ENCODE measurements around the gene TCF4. TPM values are rescaled to one million over a fixed set of nuclear protein-coding genes. Genes with fewer than 3 reads are reported as not detected.
A peak's percentile ranks its signal among the peaks of the same experiment; 100 is the strongest.

The TCF4 gene
- total RNA-seq, 1 experiment from 2014 or later = 104 TPM

DNA sequence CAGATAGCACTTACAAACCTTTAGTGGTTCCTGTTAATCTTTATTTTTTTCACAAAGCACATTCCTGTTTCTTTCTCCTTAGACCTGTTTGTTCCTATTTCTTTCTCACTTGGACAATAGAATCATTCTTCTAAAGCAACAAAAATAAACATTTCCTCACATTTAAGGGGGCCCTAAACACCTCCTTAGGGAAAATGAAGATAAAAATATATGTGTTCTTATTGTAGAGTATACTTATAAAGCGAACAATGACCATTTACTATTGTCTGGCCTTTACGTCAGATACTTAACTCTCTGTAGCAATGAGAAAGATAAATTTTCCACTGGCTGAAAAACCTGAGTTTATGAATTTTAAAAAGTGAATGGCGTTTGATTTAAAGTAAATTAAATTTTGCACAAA lies 234.6 kb downstream of the TCF4 start:
- ChIA-PET CTCF (interaction anchor here (1.5 to 1.9 kb wide), 2 partner anchors 10 to 31 kb away, joined by 5 to 7 read pairs; no protein-coding TSS in a partner anchor), POLR2A (no interaction called here)
- no peak overlapping the region for H3K27ac Mint-ChIP-seq
- H3K36me3 Mint-ChIP-seq = no peaks in the 10 kb centered on the region
- H3K4me1 Mint-ChIP-seq = peaks cover 75% of the 10 kb centered on the region
- DNase-seq (ENCODE audit: low spot score) (no peak), ATAC-seq (no peak)
- H3K27me3 Mint-ChIP-seq (ENCODE audit: low read depth) = peaks cover 33% of the 10 kb centered on the region
- no peak for TF ChIP-seq ELF4 (CRISPR knock-in tag; IDR thresholded peaks at IDR 0.05; ENCODE audit: low read depth)
- no peak for TF ChIP-seq TEAD1 (CRISPR knock-in tag; IDR thresholded peaks at IDR 0.05)
- no peak for TF ChIP-seq SOX15 (CRISPR knock-in tag; IDR thresholded peaks at IDR 0.05)
- TF ChIP-seq CBFB (CRISPR knock-in tag; IDR thresholded peaks at IDR 0.05; ENCODE audit: low read depth) = no peak
- TF ChIP-seq MXD4 (CRISPR knock-in tag; IDR thresholded peaks at IDR 0.05; ENCODE audit: borderline replicate concordance) = no peak
- no peak for TF ChIP-seq RORB (CRISPR knock-in tag; IDR thresholded peaks at IDR 0.05)
- TF ChIP-seq E2F4 (CRISPR knock-in tag; IDR thresholded peaks at IDR 0.05; ENCODE audit: borderline replicate concordance, low read depth) = no peak
- TF ChIP-seq IRF2 (CRISPR knock-in tag; IDR thresholded peaks at IDR 0.05; ENCODE audit: borderline replicate concordance, low read depth) = no peak
- TF ChIP-seq, protein P1, sequence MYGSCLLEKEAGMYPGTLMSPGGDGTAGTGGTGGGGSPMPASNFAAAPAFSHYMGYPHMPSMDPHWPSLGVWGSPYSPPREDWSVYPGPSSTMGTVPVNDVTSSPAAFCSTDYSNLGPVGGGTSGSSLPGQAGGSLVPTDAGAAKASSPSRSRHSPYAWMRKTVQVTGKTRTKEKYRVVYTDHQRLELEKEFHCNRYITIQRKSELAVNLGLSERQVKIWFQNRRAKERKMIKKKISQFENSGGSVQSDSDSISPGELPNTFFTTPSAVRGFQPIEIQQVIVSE (CRISPR knock-in tag; IDR thresholded peaks at IDR 0.05; ENCODE audit: borderline replicate concordance) = no peak
- no peak for TF ChIP-seq CREM (CRISPR knock-in tag; IDR thresholded peaks at IDR 0.05)
- TF ChIP-seq ATF3 (CRISPR knock-in tag; conservative IDR thresholded peaks at IDR 0.05) = no peak
- TF ChIP-seq PRRX2 (CRISPR knock-in tag; IDR thresholded peaks at IDR 0.05) = no peak
- TF ChIP-seq ZNF396 (CRISPR knock-in tag; IDR thresholded peaks at IDR 0.05; ENCODE audit: borderline replicate concordance) = no peak
- H3K4me3 Mint-ChIP-seq = no peak overlapping the region
- no peaks in the 10 kb centered on the region for H3K9me3 Mint-ChIP-seq

DNA sequence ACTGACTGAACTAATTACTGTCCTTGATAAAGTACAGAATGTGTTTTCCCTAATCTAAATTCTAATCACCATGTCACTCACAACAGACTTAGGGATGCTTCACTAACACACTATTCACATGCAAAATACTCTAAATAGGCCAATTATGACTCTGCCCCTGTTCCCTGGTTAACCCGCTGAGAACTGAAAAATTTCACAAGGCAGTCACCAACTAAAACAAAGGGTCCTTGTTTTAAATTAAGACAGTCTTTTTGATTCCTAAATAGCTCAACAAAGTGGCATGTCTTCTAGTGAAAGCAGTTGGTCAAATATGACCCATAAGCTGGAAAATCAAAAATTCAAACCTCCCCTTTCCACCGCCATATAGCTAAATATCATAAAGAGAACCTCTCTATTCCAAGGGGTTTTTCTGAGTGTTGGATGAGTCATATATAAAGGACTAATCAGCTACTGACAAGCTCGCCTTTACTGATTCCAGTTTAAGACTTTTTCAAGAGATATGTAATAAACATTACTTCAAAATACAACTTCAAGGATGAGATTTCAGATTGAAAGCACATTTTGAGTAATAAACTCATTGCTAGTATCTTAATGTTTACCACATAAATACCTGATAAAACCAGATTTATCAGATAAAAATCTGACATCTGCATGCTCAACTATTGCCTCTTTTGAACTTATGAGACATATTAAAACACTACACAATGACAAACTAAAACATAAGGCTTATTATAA lies 235.8 kb downstream of the TCF4 start:
- TF ChIP-seq, protein P2, sequence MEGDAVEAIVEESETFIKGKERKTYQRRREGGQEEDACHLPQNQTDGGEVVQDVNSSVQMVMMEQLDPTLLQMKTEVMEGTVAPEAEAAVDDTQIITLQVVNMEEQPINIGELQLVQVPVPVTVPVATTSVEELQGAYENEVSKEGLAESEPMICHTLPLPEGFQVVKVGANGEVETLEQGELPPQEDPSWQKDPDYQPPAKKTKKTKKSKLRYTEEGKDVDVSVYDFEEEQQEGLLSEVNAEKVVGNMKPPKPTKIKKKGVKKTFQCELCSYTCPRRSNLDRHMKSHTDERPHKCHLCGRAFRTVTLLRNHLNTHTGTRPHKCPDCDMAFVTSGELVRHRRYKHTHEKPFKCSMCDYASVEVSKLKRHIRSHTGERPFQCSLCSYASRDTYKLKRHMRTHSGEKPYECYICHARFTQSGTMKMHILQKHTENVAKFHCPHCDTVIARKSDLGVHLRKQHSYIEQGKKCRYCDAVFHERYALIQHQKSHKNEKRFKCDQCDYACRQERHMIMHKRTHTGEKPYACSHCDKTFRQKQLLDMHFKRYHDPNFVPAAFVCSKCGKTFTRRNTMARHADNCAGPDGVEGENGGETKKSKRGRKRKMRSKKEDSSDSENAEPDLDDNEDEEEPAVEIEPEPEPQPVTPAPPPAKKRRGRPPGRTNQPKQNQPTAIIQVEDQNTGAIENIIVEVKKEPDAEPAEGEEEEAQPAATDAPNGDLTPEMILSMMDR (IDR thresholded peaks at IDR 0.05) = no peak
- DNase-seq (ENCODE audit: low spot score) (no peak), ATAC-seq (peak; percentile 60)
- H3K27ac Mint-ChIP-seq = no peak overlapping the region
- no peaks in the 10 kb centered on the region for H3K36me3 Mint-ChIP-seq
- POLR2A ChIA-PET = interaction anchor here (0.5 kb wide), 1 partner anchor 47 kb away, joined by 3 read pairs; no protein-coding TSS in a partner anchor
- peaks cover 75% of the 10 kb centered on the region for H3K4me1 Mint-ChIP-seq
- H3K4me3 Mint-ChIP-seq = peak overlapping the region; percentile 17; the same call in 1 of the 2 replicates
- H3K9me3 Mint-ChIP-seq = no peaks in the 10 kb centered on the region
- peaks cover 33% of the 10 kb centered on the region for H3K27me3 Mint-ChIP-seq (ENCODE audit: low read depth)
- CTCF ChIA-PET = interaction anchor here (0.9 to 1.9 kb wide), 3 partner anchors 9 to 148 kb away, joined by 3 to 7 read pairs (median 3); no protein-coding TSS in a partner anchor

- Mint-ChIP-seq H3K27ac (no peak overlapping the region; the same call in 1 of the 2 replicates), H3K36me3 (no peaks in the 10 kb centered on the region), H3K27me3 (ENCODE audit: low read depth) (peaks cover 33% of the 10 kb centered on the region), H3K4me1 (peaks cover 80% of the 10 kb centered on the region), H3K4me3 (peak overlapping the region; percentile 13), H3K9me3 (no peaks in the 10 kb centered on the region)
- ChIA-PET CTCF (interaction anchor here (1.2 kb wide), 1 partner anchor 148 kb away, joined by 3 read pairs; no protein-coding TSS in a partner anchor), POLR2A (no interaction called here)
- no peak for DNase-seq (ENCODE audit: low spot score)
- ATAC-seq = no peak
- TF ChIP-seq MLX (CRISPR knock-in tag; IDR thresholded peaks at IDR 0.05) (no peak), ETV6 (CRISPR knock-in tag; IDR thresholded peaks at IDR 0.05) (no peak), NFE2L1 (CRISPR knock-in tag; IDR thresholded peaks at IDR 0.05) (no peak), SP1 (CRISPR knock-in tag; conservative IDR thresholded peaks at IDR 0.05) (no peak), ATF2 (CRISPR knock-in tag; IDR thresholded peaks at IDR 0.05; ENCODE audit: borderline replicate concordance, low read depth) (no peak), SMAD3 (CRISPR knock-in tag; IDR thresholded peaks at IDR 0.05; ENCODE audit: borderline replicate concordance) (no peak), ATF1 (CRISPR knock-in tag; IDR thresholded peaks at IDR 0.05) (no peak), ZSCAN18 (CRISPR knock-in tag; IDR thresholded peaks at IDR 0.05) (no peak)
- TF ChIP-seq, protein P1 (CRISPR knock-in tag; IDR thresholded peaks at IDR 0.05; ENCODE audit: borderline replicate concordance) = no peak
These were observed 236.7 kb downstream of the TCF4 start for GRCh38 chr18:55351241-55351691.

All from WTC11 (cell line).